Uterus (tissue), 2 donors: Measurements from ENCODE around the gene COMMD10.

ENCODE experiments used
- POLR2A ChIP-seq, 2 donors: fragments of 450-650 bp; IDR thresholded peaks; one replicate each; pipeline ENCODE4 v1.6.1; 2016; ENCODE audit warnings: antibody characterized with exemption in 2 of 2, mild to moderate bottlenecking in 1 of 2, moderate library complexity in 1 of 2
- TF ChIP-seq, protein P1 (sequence below), 4 experiments: fragments of 200-600 bp in 2 of 4; fragments of 450-650 bp in 2 of 4; sonication (generic) in 2 of 4; IDR thresholded peaks; one replicate each; pipeline ENCODE4 v1.5.1; 2016 to 2019; ENCODE audit warnings: antibody characterized with exemption in 4 of 4, mild to moderate bottlenecking in 2 of 4, moderate library complexity in 1 of 4

DNA sequence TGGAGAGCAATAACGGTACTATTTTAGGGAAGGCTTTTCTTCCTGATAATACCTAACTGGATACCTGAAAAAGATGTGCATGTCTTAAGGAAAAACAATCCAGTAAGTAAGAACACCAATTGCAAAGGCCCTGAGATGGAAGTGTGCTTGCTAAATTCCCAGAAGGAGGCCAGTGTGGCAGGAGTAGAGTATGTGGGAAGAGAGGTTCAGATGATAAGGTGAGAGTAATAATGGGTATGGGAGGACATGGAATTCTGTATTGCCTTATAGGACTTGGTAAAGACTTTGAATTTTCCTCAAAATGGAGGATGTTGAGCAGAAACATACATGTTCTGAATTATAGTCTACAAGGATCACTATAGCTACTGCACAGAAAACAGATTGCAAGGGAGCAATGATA lies 89.3 kb downstream of the COMMD10 start:
- TF ChIP-seq, protein P1, sequence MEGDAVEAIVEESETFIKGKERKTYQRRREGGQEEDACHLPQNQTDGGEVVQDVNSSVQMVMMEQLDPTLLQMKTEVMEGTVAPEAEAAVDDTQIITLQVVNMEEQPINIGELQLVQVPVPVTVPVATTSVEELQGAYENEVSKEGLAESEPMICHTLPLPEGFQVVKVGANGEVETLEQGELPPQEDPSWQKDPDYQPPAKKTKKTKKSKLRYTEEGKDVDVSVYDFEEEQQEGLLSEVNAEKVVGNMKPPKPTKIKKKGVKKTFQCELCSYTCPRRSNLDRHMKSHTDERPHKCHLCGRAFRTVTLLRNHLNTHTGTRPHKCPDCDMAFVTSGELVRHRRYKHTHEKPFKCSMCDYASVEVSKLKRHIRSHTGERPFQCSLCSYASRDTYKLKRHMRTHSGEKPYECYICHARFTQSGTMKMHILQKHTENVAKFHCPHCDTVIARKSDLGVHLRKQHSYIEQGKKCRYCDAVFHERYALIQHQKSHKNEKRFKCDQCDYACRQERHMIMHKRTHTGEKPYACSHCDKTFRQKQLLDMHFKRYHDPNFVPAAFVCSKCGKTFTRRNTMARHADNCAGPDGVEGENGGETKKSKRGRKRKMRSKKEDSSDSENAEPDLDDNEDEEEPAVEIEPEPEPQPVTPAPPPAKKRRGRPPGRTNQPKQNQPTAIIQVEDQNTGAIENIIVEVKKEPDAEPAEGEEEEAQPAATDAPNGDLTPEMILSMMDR (IDR thresholded peaks at IDR 0.05) = no peak
- TF ChIP-seq POLR2A (IDR thresholded peaks at IDR 0.05) = no peak
